ENCODE results near the gene PAF1.

PAF1 gene

GRCh38 chr19:39417463-39418181 is 26.7 kb upstream of the PAF1 start:
- Histone ChIP-seq H3K9me3 (ENCODE audit: control extremely low read depth in 1 of 5, control insufficient read depth in 4 of 5, insufficient read depth in 2 of 5, low read depth in 1 of 5, low read length in 4 of 5) (no peaks in the 10 kb centered on the region), H3K27ac (ENCODE audit: insufficient read depth in 1 of 2, low read depth in 1 of 2, low read length in 2 of 2, poor library complexity in 1 of 2, severe bottlenecking in 2 of 2) (no peak overlapping the region), H3K4me3 (ENCODE audit: control insufficient read depth in 1 of 7, extremely low read depth in 1 of 7, insufficient read depth in 4 of 7, low read depth in 2 of 7, low read length in 6 of 7) (no peak overlapping the region), H3K4me1 (ENCODE audit: control extremely low read depth in 1 of 4, control insufficient read depth in 4 of 4, insufficient read depth in 4 of 4, low read length in 3 of 4) (peaks cover 0 to 14% (median 10%) of the 10 kb centered on the region in 4 experiments), H3K36me3 (ENCODE audit: control insufficient read depth in 4 of 4, insufficient read depth in 4 of 4, low read length in 3 of 4) (peaks cover 4 to 38% (median 12%) of the 10 kb centered on the region in 4 experiments), H3K27me3 (replicated peaks in 2 of 5; ENCODE audit: control insufficient read depth in 4 of 5, insufficient read depth in 5 of 5, low read length in 4 of 5) (no peaks in the 10 kb centered on the region)
- peak in 1 of 3 donors; percentile 45 for DNase-seq
- ChIA-PET CTCF (interaction anchor here (1.5 to 4.5 kb wide), 2 partner anchors 10 to 16 kb away, joined by 6 to 21 read pairs; no protein-coding TSS in a partner anchor), POLR2A (interaction anchor here (1.3 kb wide), 1 partner anchor 18 kb away, joined by 3 read pairs; the partner anchor contains the start of gene RPS16)
- WGBS (ENCODE audit: insufficient coverage) = 85% methylated on average over 23 of the region's 30 CpGs

DNA sequence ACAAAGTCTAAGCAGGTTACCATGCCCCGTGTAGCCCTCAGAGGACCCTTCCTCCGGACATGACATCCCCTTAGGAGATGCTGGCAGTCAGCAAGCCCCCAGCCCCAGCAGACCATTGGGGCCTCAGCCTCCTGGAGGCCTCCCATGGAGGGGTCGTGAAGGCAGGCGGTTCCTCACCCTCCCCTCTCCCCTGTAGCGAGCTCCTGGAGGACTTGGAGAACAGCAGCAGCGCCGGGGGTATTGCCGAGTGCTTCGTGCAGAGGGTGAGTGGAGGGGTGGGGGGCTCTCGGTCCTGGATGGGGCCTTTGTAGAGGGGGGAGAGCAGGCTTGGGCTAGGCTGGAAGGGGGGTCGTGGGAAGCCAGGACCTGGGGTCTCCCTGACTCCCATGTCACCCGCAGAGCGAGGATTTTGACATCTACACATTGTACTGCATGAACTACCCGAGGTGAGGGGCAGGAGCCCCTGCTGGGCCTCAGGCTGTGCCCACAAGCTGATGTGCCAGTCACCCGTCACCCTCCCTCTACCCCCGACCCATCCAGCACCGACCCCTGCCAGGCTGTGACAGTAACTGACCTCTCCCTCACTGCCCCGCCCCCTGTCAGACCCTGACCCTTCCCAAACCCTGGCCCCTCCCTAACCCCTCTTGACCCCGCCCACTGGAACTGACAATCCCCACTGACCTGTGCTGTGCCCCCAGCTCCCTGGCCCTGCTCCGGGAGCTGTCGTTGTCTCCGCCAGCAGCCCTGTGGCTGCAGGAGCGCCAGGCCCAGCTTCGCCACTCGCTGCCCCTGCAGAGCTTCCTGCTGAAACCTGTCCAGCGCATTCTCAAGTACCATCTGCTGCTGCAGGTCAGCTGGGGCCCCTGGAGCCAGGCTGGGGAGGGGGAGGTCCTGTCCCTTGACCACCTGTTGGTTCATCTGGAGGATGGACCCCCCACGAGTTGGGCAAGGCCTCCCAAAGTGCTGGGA is 25.5 kb upstream of the PAF1 start:
- no peak for DNase-seq
- no peaks in the 10 kb centered on the region for H3K9me3 ChIP-seq (ENCODE audit: control extremely low read depth in 1 of 5, control insufficient read depth in 4 of 5, insufficient read depth in 2 of 5, low read depth in 1 of 5, low read length in 4 of 5)
- CTCF ChIA-PET = interaction anchor here (0.9 to 4.5 kb wide), 4 partner anchors 12 to 86 kb away, joined by 4 to 21 read pairs (median 7); no protein-coding TSS in a partner anchor
- POLR2A ChIA-PET = interaction anchor here (1.3 kb wide), 1 partner anchor 19 kb away, joined by 3 read pairs; the partner anchor contains the start of gene RPS16
- H3K4me3 ChIP-seq (ENCODE audit: control insufficient read depth in 1 of 7, extremely low read depth in 1 of 7, insufficient read depth in 4 of 7, low read depth in 2 of 7, low read length in 6 of 7) = no peak overlapping the region
- H3K27ac ChIP-seq (ENCODE audit: insufficient read depth in 1 of 2, low read depth in 1 of 2, low read length in 2 of 2, poor library complexity in 1 of 2, severe bottlenecking in 2 of 2) = no peak overlapping the region
- 91% methylated on average over 18 of the region's 27 CpGs for WGBS (ENCODE audit: insufficient coverage)
- H3K27me3 ChIP-seq (replicated peaks in 2 of 5; ENCODE audit: control insufficient read depth in 4 of 5, insufficient read depth in 5 of 5, low read length in 4 of 5) = no peaks in the 10 kb centered on the region
- H3K36me3 ChIP-seq (ENCODE audit: control insufficient read depth in 4 of 4, insufficient read depth in 4 of 4, low read length in 3 of 4) = peaks cover 4 to 31% (median 6%) of the 10 kb centered on the region in 4 experiments
- peaks cover 3 to 21% (median 14%) of the 10 kb centered on the region in 4 experiments for H3K4me1 ChIP-seq (ENCODE audit: control extremely low read depth in 1 of 4, control insufficient read depth in 4 of 4, insufficient read depth in 4 of 4, low read length in 3 of 4)

GRCh38 chr19:39415111-39416046 is 24.5 kb upstream of the PAF1 start:
- no peak overlapping the region for H3K4me3 ChIP-seq (ENCODE audit: control insufficient read depth in 1 of 7, extremely low read depth in 1 of 7, insufficient read depth in 4 of 7, low read depth in 2 of 7, low read length in 6 of 7)
- no peak overlapping the region for H3K27ac ChIP-seq (ENCODE audit: insufficient read depth in 1 of 2, low read depth in 1 of 2, low read length in 2 of 2, poor library complexity in 1 of 2, severe bottlenecking in 2 of 2)
- WGBS (ENCODE audit: insufficient coverage) = 94% methylated on average over 26 of the region's 35 CpGs
- H3K9me3 ChIP-seq (ENCODE audit: control extremely low read depth in 1 of 5, control insufficient read depth in 4 of 5, insufficient read depth in 2 of 5, low read depth in 1 of 5, low read length in 4 of 5) = no peaks in the 10 kb centered on the region
- CTCF ChIA-PET = interaction anchor here (0.8 to 2.8 kb wide), 7 partner anchors 14 to 88 kb away, joined by 3 to 14 read pairs (median 4); no protein-coding TSS in a partner anchor
- peaks cover 2 to 25% (median 6%) of the 10 kb centered on the region in 4 experiments for H3K36me3 ChIP-seq (ENCODE audit: control insufficient read depth in 4 of 4, insufficient read depth in 4 of 4, low read length in 3 of 4)
- H3K4me1 ChIP-seq (ENCODE audit: control extremely low read depth in 1 of 4, control insufficient read depth in 4 of 4, insufficient read depth in 4 of 4, low read length in 3 of 4) = peaks cover 9 to 31% (median 24%) of the 10 kb centered on the region in 4 experiments
- POLR2A ChIA-PET = interaction anchor here (0.6 kb wide), 1 partner anchor 8 kb away, joined by 3 read pairs; no protein-coding TSS in a partner anchor
- DNase-seq = no peak
- no peaks in the 10 kb centered on the region for H3K27me3 ChIP-seq (replicated peaks in 2 of 5; ENCODE audit: control insufficient read depth in 4 of 5, insufficient read depth in 5 of 5, low read length in 4 of 5)

DNA sequence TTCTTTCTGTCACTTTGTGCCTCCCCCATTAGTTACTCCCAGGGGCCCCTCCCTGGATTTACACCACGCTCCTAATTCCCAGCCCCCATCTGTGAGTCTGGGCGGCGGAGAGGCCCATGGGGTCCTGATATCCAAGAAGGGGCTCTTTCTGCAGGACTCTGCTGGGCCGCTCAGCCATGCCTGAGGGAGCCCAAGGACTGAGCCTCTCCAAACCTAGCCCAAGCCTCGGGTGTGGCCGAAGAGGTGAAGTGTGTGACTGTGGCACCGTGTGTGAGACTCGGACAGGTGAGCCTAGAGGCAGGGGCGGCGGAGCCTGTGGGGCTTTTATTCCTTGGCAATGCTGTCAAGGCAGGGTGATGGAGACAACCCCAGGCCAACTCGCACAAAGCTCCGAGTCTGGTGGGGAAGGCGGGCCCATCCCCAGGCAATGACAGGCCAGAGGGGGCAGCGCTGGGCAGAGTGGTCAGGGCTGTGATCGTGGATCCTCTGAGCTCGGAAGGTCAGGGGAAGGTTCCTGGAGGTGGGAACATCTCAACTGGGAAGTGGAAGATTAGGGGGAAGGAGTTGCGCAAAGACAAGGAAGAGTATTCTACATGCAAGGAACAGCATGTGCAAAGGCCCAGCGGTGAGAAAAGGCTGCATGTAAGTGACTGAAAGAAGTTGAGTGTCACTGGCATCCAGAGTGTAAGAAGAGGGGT is 23.2 kb upstream of the PAF1 start:
- peaks cover 11 to 43% (median 33%) of the 10 kb centered on the region in 4 experiments for H3K4me1 ChIP-seq (ENCODE audit: control extremely low read depth in 1 of 4, control insufficient read depth in 4 of 4, insufficient read depth in 4 of 4, low read length in 3 of 4)

GRCh38 chr19:39413272-39413910 is 22.5 kb upstream of the PAF1 start:
- Histone ChIP-seq H3K4me1 (ENCODE audit: control extremely low read depth in 1 of 4, control insufficient read depth in 4 of 4, insufficient read depth in 4 of 4, low read length in 3 of 4) (peaks cover 16 to 49% (median 39%) of the 10 kb centered on the region in 4 experiments), H3K27ac (ENCODE audit: insufficient read depth in 1 of 2, low read depth in 1 of 2, low read length in 2 of 2, poor library complexity in 1 of 2, severe bottlenecking in 2 of 2) (peak overlapping the region; percentile 75 to 95), H3K9me3 (ENCODE audit: control extremely low read depth in 1 of 5, control insufficient read depth in 4 of 5, insufficient read depth in 2 of 5, low read depth in 1 of 5, low read length in 4 of 5) (no peaks in the 10 kb centered on the region), H3K27me3 (replicated peaks in 2 of 5; ENCODE audit: control insufficient read depth in 4 of 5, insufficient read depth in 5 of 5, low read length in 4 of 5) (no peaks in the 10 kb centered on the region), H3K4me3 (ENCODE audit: control insufficient read depth in 1 of 7, extremely low read depth in 1 of 7, insufficient read depth in 4 of 7, low read depth in 2 of 7, low read length in 6 of 7) (peak overlapping the region; percentile 57 to 98 (median 86)), H3K36me3 (ENCODE audit: control insufficient read depth in 4 of 4, insufficient read depth in 4 of 4, low read length in 3 of 4) (peaks cover 0 to 18% (median 3%) of the 10 kb centered on the region in 4 experiments)
- ChIA-PET POLR2A (interaction anchor here (0.7 to 2.0 kb wide), 3 partner anchors 22 kb away, joined by 3 to 16 read pairs (median 4); partner anchors contain the start of genes MED29, PAF1 and RPS16), CTCF (interaction anchor here (0.7 to 2.8 kb wide), 5 partner anchors 14 to 90 kb away, joined by 3 to 14 read pairs (median 4); no protein-coding TSS in a partner anchor)
- 5% methylated on average over 42 of the region's 54 CpGs for WGBS (ENCODE audit: insufficient coverage)
- DNase-seq = peak in 2 of 3 donors; percentile 42 to 50

More for the DNA sequence above, 23.2 kb upstream of the PAF1 start:
- H3K9me3 ChIP-seq (ENCODE audit: control extremely low read depth in 1 of 5, control insufficient read depth in 4 of 5, insufficient read depth in 2 of 5, low read depth in 1 of 5, low read length in 4 of 5) = no peaks in the 10 kb centered on the region
- H3K27ac ChIP-seq (ENCODE audit: insufficient read depth in 1 of 2, low read depth in 1 of 2, low read length in 2 of 2, poor library complexity in 1 of 2, severe bottlenecking in 2 of 2) = no peak overlapping the region
- WGBS (ENCODE audit: insufficient coverage) = 83% methylated on average over 15 of the region's 18 CpGs
- H3K36me3 ChIP-seq (ENCODE audit: control insufficient read depth in 4 of 4, insufficient read depth in 4 of 4, low read length in 3 of 4) = peaks cover 2 to 22% (median 5%) of the 10 kb centered on the region in 4 experiments
- peak overlapping the region; percentile 57 to 98 (median 86) for H3K4me3 ChIP-seq (ENCODE audit: control insufficient read depth in 1 of 7, extremely low read depth in 1 of 7, insufficient read depth in 4 of 7, low read depth in 2 of 7, low read length in 6 of 7)
- no peak for DNase-seq
- no peaks in the 10 kb centered on the region for H3K27me3 ChIP-seq (replicated peaks in 2 of 5; ENCODE audit: control insufficient read depth in 4 of 5, insufficient read depth in 5 of 5, low read length in 4 of 5)
- ChIA-PET POLR2A (interaction anchor here (0.7 to 1.1 kb wide), 2 partner anchors 22 to 23 kb away, joined by 3 to 4 read pairs; partner anchors contain the start of genes MED29, PAF1 and RPS16), CTCF (interaction anchor here (0.7 to 2.8 kb wide), 8 partner anchors 14 to 89 kb away, joined by 3 to 14 read pairs (median 4); no protein-coding TSS in a partner anchor)
